IMR-90 (cell line): Measurements from ENCODE around the gene ARPC4. TPM values are rescaled to one million over a fixed set of nuclear protein-coding genes. Genes with fewer than 3 reads are reported as not detected.

ENCODE experiments used
- ATAC-seq: fragments of 200-7000 bp; cut with Tn5 transposase; 2 replicates; pipeline ENCODE4 v1.9.1; 2020; ENCODE audit warnings: low read depth, mild to moderate bottlenecking, moderate library complexity
- BruUV-seq: library from RNA; stranded (reverse); fragments of 400-500 nt; replicated peaks from 2 replicates; lab custom pipeline; 2021; lab: Mats Ljungman, UMichigan
- CTCF ChIA-PET: fragments of 300-600 bp; formaldehyde crosslinking; extraction: SDS; loops from one replicate; lab custom pipeline; 2021; ENCODE audit warnings: antibody characterized with exemption; lab: Yijun Ruan, JAX
- POLR2A ChIA-PET: fragments of 300-600 bp; sonication (Branson Sonifier 250); formaldehyde crosslinking; loops from one replicate; lab custom pipeline; 2022; ENCODE audit warnings: antibody characterized with exemption; ENCODE audit not compliant: unreplicated experiment; lab: Charles Lee
- DNase-seq: peaks from one replicate; pipeline ENCODE4 v3.0.0; 2013
- H2AFZ ChIP-seq: replicated peaks from 2 replicates; pipeline ENCODE3; 2013; ENCODE audit warnings: low read length, mild to moderate bottlenecking; ENCODE audit not compliant: poor library complexity
- H2AK5ac ChIP-seq: 2 replicates; pipeline ENCODE4 v1.6.1; 2013; ENCODE audit warnings: low read depth, low read length, inconsistent platforms
- H2AK9ac ChIP-seq: replicated peaks from 2 replicates; pipeline ENCODE3; 2013; ENCODE audit warnings: mild to moderate bottlenecking, low read depth, low read length, moderate library complexity; ENCODE audit not compliant: poor library complexity
- H2BK120ac ChIP-seq: 2 replicates; pipeline ENCODE4 v1.6.1; 2013; ENCODE audit warnings: low read depth, low read length, inconsistent platforms
- H2BK15ac ChIP-seq: 3 replicates; pipeline ENCODE4 v1.6.1; 2013; ENCODE audit warnings: low read depth, low read length, inconsistent platforms
- H2BK20ac ChIP-seq: 2 replicates; pipeline ENCODE4 v1.6.1; 2013; ENCODE audit warnings: low read depth, mild to moderate bottlenecking, inconsistent platforms, low read length, moderate library complexity
- H2BK5ac ChIP-seq: 2 replicates; pipeline ENCODE4 v1.6.1; 2013; ENCODE audit warnings: mild to moderate bottlenecking, low read depth, low read length, inconsistent platforms; ENCODE audit not compliant: poor library complexity, severe bottlenecking
- H3K14ac ChIP-seq: replicated peaks from 2 replicates; pipeline ENCODE4 v1.6.1; 2013; ENCODE audit warnings: low read depth, low read length, inconsistent platforms
- H3K18ac ChIP-seq: 2 replicates; pipeline ENCODE4 v1.6.1; 2013; ENCODE audit warnings: low read depth, low read length, control low read depth
- H3K23ac ChIP-seq: 2 replicates; pipeline ENCODE4 v1.6.1; 2013; ENCODE audit warnings: low read depth, low read length, inconsistent platforms
- H3K27ac ChIP-seq: 2 replicates; pipeline ENCODE4 v1.5.1; 2013; ENCODE audit warnings: mild to moderate bottlenecking, control low read depth, low read length; ENCODE audit not compliant: insufficient read depth
- H3K27me3 ChIP-seq: 2 replicates; pipeline ENCODE4 v1.6.1; 2013; ENCODE audit warnings: low read length; ENCODE audit not compliant: control insufficient read depth, insufficient read depth
- H3K36me3 ChIP-seq: 2 replicates; pipeline ENCODE4 v1.6.1; 2013; ENCODE audit warnings: low read length, mixed read lengths; ENCODE audit not compliant: control insufficient read depth, insufficient read depth
- H3K4ac ChIP-seq: 2 replicates; pipeline ENCODE4 v1.6.1; 2013; ENCODE audit warnings: low read depth, low read length, inconsistent platforms
- H3K4me1 ChIP-seq: 2 replicates; pipeline ENCODE4 v1.6.1; 2013; ENCODE audit warnings: low read length, mixed read lengths; ENCODE audit not compliant: control insufficient read depth, insufficient read depth
- H3K4me2 ChIP-seq: 2 replicates; pipeline ENCODE4 v1.6.1; 2013; ENCODE audit warnings: low read depth, mild to moderate bottlenecking, control low read depth, low read length, moderate library complexity
- H3K4me3 ChIP-seq: 2 replicates; pipeline ENCODE4 v1.5.1; 2013; ENCODE audit warnings: low read depth, mild to moderate bottlenecking, control low read depth, low read length, moderate library complexity; ENCODE audit not compliant: insufficient read depth
- H3K56ac ChIP-seq: 2 replicates; pipeline ENCODE4 v1.6.1; 2013; ENCODE audit warnings: low read length, inconsistent platforms; ENCODE audit not compliant: insufficient read depth; ENCODE audit errors: extremely low read depth
- H3K79me1 ChIP-seq, 2 experiments: 2 replicates each; pipeline ENCODE4 v1.6.1; 2013; ENCODE audit warnings: low read length in 2 of 2, inconsistent platforms in 1 of 2, low read depth in 1 of 2
- H3K9ac ChIP-seq: 2 replicates; pipeline ENCODE4 v1.6.1; 2013; ENCODE audit warnings: low read depth, low read length, control low read depth
- H3K9me1 ChIP-seq: 2 replicates; pipeline ENCODE4 v1.6.1; 2013; ENCODE audit warnings: low read length, inconsistent platforms; ENCODE audit not compliant: insufficient read depth
- H3K9me3 ChIP-seq: 2 replicates; pipeline ENCODE4 v1.6.1; 2013; ENCODE audit warnings: low read length; ENCODE audit not compliant: control insufficient read depth, insufficient read depth
- H4K20me1 ChIP-seq: 2 replicates; pipeline ENCODE4 v1.6.1; 2013; ENCODE audit warnings: low read length, inconsistent platforms; ENCODE audit not compliant: insufficient read depth
- H4K5ac ChIP-seq: 2 replicates; pipeline ENCODE4 v1.6.1; 2013; ENCODE audit warnings: mild to moderate bottlenecking, low read depth, low read length, control low read depth
- H4K8ac ChIP-seq, 2 experiments: 2 replicates each; pipeline ENCODE4 v1.6.1; 2013; ENCODE audit warnings: low read depth in 2 of 2, low read length in 2 of 2, control low read depth in 1 of 2, inconsistent platforms in 1 of 2
- H4K91ac ChIP-seq: 2 replicates; pipeline ENCODE4 v1.6.1; 2013; ENCODE audit warnings: low read depth, low read length, inconsistent platforms; ENCODE audit not compliant: insufficient read depth
- BHLHE40 ChIP-seq: fragments of 150-350 bp; IDR thresholded peaks from 2 replicates; pipeline ENCODE4 v1.6.1; 2016; ENCODE audit warnings: mild to moderate bottlenecking, low read depth, low read length
- CHD1 ChIP-seq: IDR thresholded peaks from 2 replicates; pipeline ENCODE4 v1.6.1; 2012; ENCODE audit warnings: low read depth, low read length, improper control_type of control experiment
- CTCF ChIP-seq: conservative IDR thresholded peaks from 2 replicates; pipeline ENCODE4 v1.5.1; 2012; ENCODE audit warnings: mild to moderate bottlenecking, low read depth, low read length, improper control_type of control experiment
- MAFK ChIP-seq: IDR thresholded peaks from 2 replicates; pipeline ENCODE4 v1.6.1; 2012; ENCODE audit warnings: low read depth, low read length, improper control_type of control experiment
- MAZ ChIP-seq: IDR thresholded peaks from 2 replicates; pipeline ENCODE4 v1.6.1; 2012; ENCODE audit warnings: low read depth, mild to moderate bottlenecking, low read length, improper control_type of control experiment, moderate library complexity, borderline replicate concordance
- NFE2L2 ChIP-seq: fragments of 150-350 bp; IDR thresholded peaks from 2 replicates; pipeline ENCODE4 v1.6.1; 2016; ENCODE audit warnings: low read depth, mild to moderate bottlenecking, low read length
- RAD21 ChIP-seq: IDR thresholded peaks from 2 replicates; pipeline ENCODE4 v1.6.1; 2012; ENCODE audit warnings: low read length, improper control_type of control experiment
- SMC3 ChIP-seq: fragments of 150-350 bp; IDR thresholded peaks from 2 replicates; pipeline ENCODE4 v1.6.1; 2016; ENCODE audit warnings: low read depth, mild to moderate bottlenecking, antibody characterized with exemption, low read length, moderate library complexity
- WGBS, 2 experiments: methylation state at CpG; one replicate each; pipeline versions ENCODE4 v1.1.5 to v1.1.7; 2013; ENCODE audit warnings: missing lambda C conversion rate in 2 of 2; ENCODE audit not compliant: insufficient read length in 1 of 2; ENCODE audit errors: extremely low coverage in 2 of 2; 5-methylcytosine and 5-hydroxymethylcytosine counted together
- dilution Hi-C: fragments of 300-500 bp; cut with HindIII; formaldehyde crosslinking; loops from one replicate; pipeline ENCODE4 v1.14.3; 2018; ENCODE audit warnings: low sequenced_read_pairs; ENCODE audit not compliant: unreplicated experiment
- in situ Hi-C: fragments of 300-500 bp; cut with MboI; formaldehyde crosslinking; loops from 3 replicates; pipeline ENCODE4 v1.14.3; 2019; ENCODE audit warnings: low sequenced_read_pairs, inconsistent platforms, mixed read lengths
- intact Hi-C: fragments of 100-400 bp; cut with micrococcal nuclease; formaldehyde crosslinking; loops from 2 replicates; pipeline ENCODE4 v1.10.0; 2022
- polyA plus RNA-seq, 3 experiments: library from polyadenylated mRNA; depleted of rRNA; stranded (reverse); fragments of >200 nt; gene quantifications; 2 replicates each; pipeline ENCODE4 v1.2.3, GENCODE V29; 2012; ENCODE audit warnings: low replicate concordance in 1 of 3
- total RNA-seq: library from RNA; depleted of rRNA; stranded (reverse); fragments of >200 nt; gene quantifications from 2 replicates; pipeline ENCODE4 v1.2.3, GENCODE V29; 2012
- TF ChIP-seq, protein P1 (sequence below): fragments of 150-350 bp; IDR thresholded peaks from 2 replicates; pipeline ENCODE4 v1.6.1; 2017; ENCODE audit warnings: mild to moderate bottlenecking, antibody characterized with exemption, low read length, low read depth

The ARPC4 gene
- total and polyA plus RNA-seq, 2 of the 4 experiments (the other 2 are of a cell fraction), result 188 to 383 TPM

GRCh38 chr3:9770276-9770812, 22.5 kb upstream of the ARPC4 start:
- peaks cover 16 to 43% of the 10 kb centered on the region in 2 experiments; a peak in 3 of 4 replicates for H3K79me1 ChIP-seq
- H3K36me3 ChIP-seq, result 0 out of 2 replicates have a peak, but pooled peaks cover 1% of the 10 kb centered on the region
- ATAC-seq (peak; percentile 2; the same call in 1 of the 2 replicates), DNase-seq (no peak)
- ChIA-PET POLR2A (no interaction called here), CTCF (no interaction called here)
- peak overlapping the region; percentile 87 for H3K18ac ChIP-seq
- H3K4me3 ChIP-seq, result peak overlapping the region; percentile 72
- peak overlapping the region; percentile 42 for H2BK5ac ChIP-seq
- peak overlapping the region; percentile 39; the same call in 1 of the 2 replicates for H3K23ac ChIP-seq
- peak overlapping the region; percentile 86 for H4K5ac ChIP-seq
- H2BK15ac ChIP-seq, result no peak overlapping the region; the same call in 2 of the 3 replicates
- peak overlapping the region; percentile 66 for H3K27ac ChIP-seq
- no peak overlapping the region for H2BK20ac ChIP-seq
- no TSS peak for BruUV-seq
- dilution Hi-C loops (no loop called here), in situ Hi-C loops (no loop called here), intact Hi-C loops (no loop called here)
- peak overlapping the region; percentile 80 for H4K91ac ChIP-seq
- no peaks in the 10 kb centered on the region for H3K27me3 ChIP-seq
- H3K9ac ChIP-seq, result peak overlapping the region; percentile 88
- H3K56ac ChIP-seq, result peak overlapping the region; percentile 68; the same call in 1 of the 2 replicates
- peak overlapping the region; percentile 98 for H2AFZ ChIP-seq
- TF ChIP-seq BHLHE40 (peak; percentile 50; the same call in 1 of the 2 replicates), RAD21 (no peak), MAZ (no peak), MAFK (no peak), CHD1 (no peak), SMC3 (no peak), NFE2L2 (no peak), CTCF (no peak)
- TF ChIP-seq, protein P1, sequence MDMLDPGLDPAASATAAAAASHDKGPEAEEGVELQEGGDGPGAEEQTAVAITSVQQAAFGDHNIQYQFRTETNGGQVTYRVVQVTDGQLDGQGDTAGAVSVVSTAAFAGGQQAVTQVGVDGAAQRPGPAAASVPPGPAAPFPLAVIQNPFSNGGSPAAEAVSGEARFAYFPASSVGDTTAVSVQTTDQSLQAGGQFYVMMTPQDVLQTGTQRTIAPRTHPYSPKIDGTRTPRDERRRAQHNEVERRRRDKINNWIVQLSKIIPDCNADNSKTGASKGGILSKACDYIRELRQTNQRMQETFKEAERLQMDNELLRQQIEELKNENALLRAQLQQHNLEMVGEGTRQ, result peak; percentile 73
- H3K4me2 ChIP-seq, result peak overlapping the region; percentile 98
- peak overlapping the region; percentile 76 to 94; a peak in 3 of 4 replicates for H4K8ac ChIP-seq
- H3K9me1 ChIP-seq, result peaks cover 27% of the 10 kb centered on the region
- H2AK9ac ChIP-seq, result peak overlapping the region; percentile 87
- H3K4me1 ChIP-seq, result peaks cover 27% of the 10 kb centered on the region
- peaks cover 8% of the 10 kb centered on the region; the same call in 1 of the 2 replicates for H4K20me1 ChIP-seq
- no CpG with 5 or more reads among the region's 15 CpGs for WGBS, 2 experiments
- peak overlapping the region; percentile 75 for H2AK5ac ChIP-seq
- H2BK120ac ChIP-seq, result peak overlapping the region; percentile 39; the same call in 1 of the 2 replicates
- H3K9me3 ChIP-seq, result no peaks in the 10 kb centered on the region
- H3K4ac ChIP-seq, result peak overlapping the region; percentile 78
- H3K14ac ChIP-seq, result peak overlapping the region; percentile 54
